ENCODE results near the gene CEP44. TPM values are rescaled to one million over a fixed set of nuclear protein-coding genes. Genes with fewer than 3 reads are reported as not detected.

The CEP44 gene
- total and polyA plus RNA-seq, 2 experiments from 2014 or later = 6.6 to 19.0 TPM

DNA sequence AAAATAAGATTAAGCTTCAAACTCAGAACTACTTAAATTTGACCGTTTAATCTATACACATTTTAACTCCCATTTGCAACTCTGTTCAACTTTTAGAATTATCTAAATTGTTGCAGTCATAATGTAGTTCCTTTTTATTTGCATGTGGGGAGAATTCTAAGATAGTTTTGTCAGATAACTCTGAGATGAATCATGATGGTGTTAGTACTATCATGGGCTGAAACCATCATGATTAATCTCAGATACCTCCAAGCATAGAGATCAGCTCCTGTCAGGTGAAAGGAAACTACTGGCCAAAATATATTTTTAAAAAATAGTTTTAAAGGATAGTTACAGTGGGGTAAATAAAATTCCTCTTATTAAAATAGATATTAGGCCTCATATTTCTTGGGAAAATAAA, 39.3 kb upstream of the CEP44 start:
- Histone ChIP-seq H2AFZ (no peak overlapping the region), H3K79me2 (no peaks in the 10 kb centered on the region), H3K27me3 (no peaks in the 10 kb centered on the region), H3K9me3 (ENCODE audit: low read depth) (no peaks in the 10 kb centered on the region), H3K27ac (no peak overlapping the region), H3K9me2 (replicated peaks; ENCODE audit: insufficient read depth) (no peaks in the 10 kb centered on the region), H3K4me1 (ENCODE audit: insufficient read depth) (no peaks in the 10 kb centered on the region), H3K4me2 (no peak overlapping the region), H4K20me1 (ENCODE audit: insufficient read depth, poor library complexity, severe bottlenecking) (no peaks in the 10 kb centered on the region), H3K36me3 (replicated peaks; ENCODE audit: insufficient read depth, low read depth) (no peaks in the 10 kb centered on the region), H3K4me3 (no peak overlapping the region)
- DNase-seq (ENCODE audit: low spot score) = no peak
- TF ChIP-seq, protein P1, sequence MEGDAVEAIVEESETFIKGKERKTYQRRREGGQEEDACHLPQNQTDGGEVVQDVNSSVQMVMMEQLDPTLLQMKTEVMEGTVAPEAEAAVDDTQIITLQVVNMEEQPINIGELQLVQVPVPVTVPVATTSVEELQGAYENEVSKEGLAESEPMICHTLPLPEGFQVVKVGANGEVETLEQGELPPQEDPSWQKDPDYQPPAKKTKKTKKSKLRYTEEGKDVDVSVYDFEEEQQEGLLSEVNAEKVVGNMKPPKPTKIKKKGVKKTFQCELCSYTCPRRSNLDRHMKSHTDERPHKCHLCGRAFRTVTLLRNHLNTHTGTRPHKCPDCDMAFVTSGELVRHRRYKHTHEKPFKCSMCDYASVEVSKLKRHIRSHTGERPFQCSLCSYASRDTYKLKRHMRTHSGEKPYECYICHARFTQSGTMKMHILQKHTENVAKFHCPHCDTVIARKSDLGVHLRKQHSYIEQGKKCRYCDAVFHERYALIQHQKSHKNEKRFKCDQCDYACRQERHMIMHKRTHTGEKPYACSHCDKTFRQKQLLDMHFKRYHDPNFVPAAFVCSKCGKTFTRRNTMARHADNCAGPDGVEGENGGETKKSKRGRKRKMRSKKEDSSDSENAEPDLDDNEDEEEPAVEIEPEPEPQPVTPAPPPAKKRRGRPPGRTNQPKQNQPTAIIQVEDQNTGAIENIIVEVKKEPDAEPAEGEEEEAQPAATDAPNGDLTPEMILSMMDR (IDR thresholded peaks at IDR 0.05; ENCODE audit: poor library complexity) = no peak
- no peak for TF ChIP-seq EZH2phosphoT487 (IDR thresholded peaks at IDR 0.05; ENCODE audit: low read depth, severe bottlenecking, unreplicated experiment)
- no peak for TF ChIP-seq EZH2 (IDR thresholded peaks at IDR 0.05; ENCODE audit: borderline replicate concordance)
- 83% methylated on average over 1 of the region's 1 CpG for WGBS (ENCODE audit: low lambda C conversion rate, missing lambda C conversion rate)

DNA sequence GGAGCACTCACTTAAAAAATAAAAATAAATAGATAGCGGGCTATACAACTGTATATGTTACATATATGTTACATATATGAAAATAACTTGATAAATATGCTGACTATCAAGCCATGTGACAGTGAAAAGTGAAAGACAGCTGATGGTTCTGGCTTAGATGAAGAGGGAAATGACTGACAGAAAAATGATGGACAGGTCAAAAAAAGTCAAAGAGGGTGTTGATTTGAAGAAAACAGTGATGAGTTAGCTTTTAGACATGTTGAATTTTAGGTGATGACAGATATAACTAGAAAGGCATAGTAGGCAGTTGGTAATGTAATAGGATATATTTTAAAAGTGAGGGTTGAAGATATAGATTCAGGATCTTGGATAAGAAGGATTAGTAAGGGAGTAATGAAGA, 38.0 kb upstream of the CEP44 start:
- Histone ChIP-seq H3K27ac (no peak overlapping the region), H4K20me1 (ENCODE audit: insufficient read depth, poor library complexity, severe bottlenecking) (no peaks in the 10 kb centered on the region), H3K4me2 (no peak overlapping the region), H3K9me3 (ENCODE audit: low read depth) (no peaks in the 10 kb centered on the region), H3K4me3 (no peak overlapping the region), H3K36me3 (replicated peaks; ENCODE audit: insufficient read depth, low read depth) (no peaks in the 10 kb centered on the region), H3K79me2 (no peaks in the 10 kb centered on the region), H2AFZ (no peak overlapping the region), H3K9me2 (replicated peaks; ENCODE audit: insufficient read depth) (no peaks in the 10 kb centered on the region), H3K4me1 (ENCODE audit: insufficient read depth) (no peaks in the 10 kb centered on the region), H3K27me3 (no peaks in the 10 kb centered on the region)
- no peak for TF ChIP-seq EZH2 (IDR thresholded peaks at IDR 0.05; ENCODE audit: borderline replicate concordance)
- TF ChIP-seq, protein P1 (IDR thresholded peaks at IDR 0.05; ENCODE audit: poor library complexity) = no peak
- TF ChIP-seq EZH2phosphoT487 (IDR thresholded peaks at IDR 0.05; ENCODE audit: low read depth, severe bottlenecking, unreplicated experiment) = no peak
- DNase-seq (ENCODE audit: low spot score) = no peak
- WGBS (ENCODE audit: low lambda C conversion rate, missing lambda C conversion rate) = 97% methylated on average over 1 of the region's 1 CpG

DNA sequence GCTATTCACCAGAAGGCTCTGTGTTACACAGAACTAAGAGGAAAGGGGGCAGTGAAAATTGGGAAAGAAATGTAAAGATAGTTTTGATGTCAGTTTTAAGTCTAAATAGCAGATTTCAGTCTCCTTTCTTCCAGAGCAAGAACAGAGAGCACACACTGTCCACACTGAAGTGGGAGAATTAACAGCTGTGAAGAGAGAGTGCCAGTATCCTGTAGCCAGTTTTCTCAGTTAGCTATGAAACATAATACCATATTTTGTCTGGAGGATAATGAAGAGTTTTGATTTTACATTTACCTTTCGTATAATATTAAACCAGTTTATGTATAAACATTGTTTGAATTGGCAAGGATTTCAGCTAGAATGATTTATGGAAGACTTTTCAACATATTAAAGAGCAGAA, 35.3 kb upstream of the CEP44 start:
- DNase-seq (ENCODE audit: low spot score) = no peak
- Histone ChIP-seq H3K4me2 (no peak overlapping the region), H2AFZ (no peak overlapping the region), H4K20me1 (ENCODE audit: insufficient read depth, poor library complexity, severe bottlenecking) (no peaks in the 10 kb centered on the region), H3K9me2 (replicated peaks; ENCODE audit: insufficient read depth) (no peaks in the 10 kb centered on the region), H3K4me1 (ENCODE audit: insufficient read depth) (no peaks in the 10 kb centered on the region), H3K36me3 (replicated peaks; ENCODE audit: insufficient read depth, low read depth) (no peaks in the 10 kb centered on the region), H3K4me3 (no peak overlapping the region), H3K9me3 (ENCODE audit: low read depth) (no peaks in the 10 kb centered on the region), H3K27ac (no peak overlapping the region), H3K79me2 (no peaks in the 10 kb centered on the region), H3K27me3 (no peaks in the 10 kb centered on the region)
- TF ChIP-seq, protein P1 (IDR thresholded peaks at IDR 0.05; ENCODE audit: poor library complexity) = no peak
- no peak for TF ChIP-seq EZH2phosphoT487 (IDR thresholded peaks at IDR 0.05; ENCODE audit: low read depth, severe bottlenecking, unreplicated experiment)
- 68% methylated on average over 1 of the region's 1 CpG for WGBS (ENCODE audit: low lambda C conversion rate, missing lambda C conversion rate)

DNA sequence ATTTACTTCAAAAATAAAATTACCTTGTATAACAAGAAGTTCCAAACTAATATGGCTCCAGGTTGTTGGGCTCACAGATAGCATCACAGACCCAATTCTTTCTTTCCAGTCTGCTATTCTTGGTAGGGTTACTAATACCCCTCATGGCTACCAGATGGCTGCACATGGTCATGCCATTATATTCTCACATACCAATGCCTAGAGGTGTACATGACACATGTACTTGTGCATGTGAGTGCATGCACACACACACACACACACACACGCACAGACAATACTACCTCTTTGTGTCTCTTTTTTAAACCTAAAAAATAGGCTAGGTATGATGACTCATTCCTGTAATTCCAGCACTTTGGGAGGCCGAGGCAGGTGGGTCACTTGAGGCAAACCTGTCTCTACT, 31.3 kb upstream of the CEP44 start:
- WGBS (ENCODE audit: low lambda C conversion rate, missing lambda C conversion rate) = 64% methylated on average over 2 of the region's 2 CpGs

More for the DNA sequence above, 31.3 kb upstream of the CEP44 start:
- H3K79me2 ChIP-seq = no peaks in the 10 kb centered on the region
- no peaks in the 10 kb centered on the region for H4K20me1 ChIP-seq (ENCODE audit: insufficient read depth, poor library complexity, severe bottlenecking)
- H3K36me3 ChIP-seq (replicated peaks; ENCODE audit: insufficient read depth, low read depth) = no peaks in the 10 kb centered on the region
- no peak overlapping the region for H3K27ac ChIP-seq
- no peak overlapping the region for H3K4me3 ChIP-seq
- no peak overlapping the region for H2AFZ ChIP-seq
- no peak overlapping the region for H3K4me2 ChIP-seq
- no peak for DNase-seq (ENCODE audit: low spot score)
- no peaks in the 10 kb centered on the region for H3K9me2 ChIP-seq (replicated peaks; ENCODE audit: insufficient read depth)
- no peaks in the 10 kb centered on the region for H3K27me3 ChIP-seq
- no peaks in the 10 kb centered on the region for H3K4me1 ChIP-seq (ENCODE audit: insufficient read depth)
- TF ChIP-seq EZH2 (IDR thresholded peaks at IDR 0.05; ENCODE audit: borderline replicate concordance) = no peak
- TF ChIP-seq, protein P1 (IDR thresholded peaks at IDR 0.05; ENCODE audit: poor library complexity) = no peak
- no peak for TF ChIP-seq EZH2phosphoT487 (IDR thresholded peaks at IDR 0.05; ENCODE audit: low read depth, severe bottlenecking, unreplicated experiment)
- H3K9me3 ChIP-seq (ENCODE audit: low read depth) = no peaks in the 10 kb centered on the region
